Cardiac muscle cell (in vitro differentiated cells and primary cell): Measurements from ENCODE around the gene GLCCI1. TPM values are rescaled to one million over a fixed set of nuclear protein-coding genes. Genes with fewer than 3 reads are reported as not detected.

Experiments used
- DNase-seq, 2 donors: peaks; one replicate each; pipeline versions ENCODE4 v3.0.0 to v3.0.0-alpha.2; 2010 to 2017; ENCODE audit warnings: low read depth in 1 of 2, low spot score in 1 of 2
- H3K27ac ChIP-seq: fragments of 200-600 bp; sonication (generic); 2 replicates; pipeline ENCODE4 v1.5.1; 2016
- H3K27me3 ChIP-seq: fragments of 200-600 bp; sonication (generic); 2 replicates; pipeline ENCODE4 v1.6.0; 2016; ENCODE audit warnings: control low read depth
- H3K36me3 ChIP-seq: fragments of 200-600 bp; sonication (generic); 2 replicates; pipeline ENCODE4 v1.5.1; 2016; ENCODE audit warnings: control low read depth
- H3K4me1 ChIP-seq: fragments of 200-600 bp; sonication (generic); 2 replicates; pipeline ENCODE4 v1.8.1; 2017; ENCODE audit warnings: low read depth, mild to moderate bottlenecking, mixed run types
- H3K4me3 ChIP-seq: fragments of 200-600 bp; sonication (generic); 2 replicates; pipeline ENCODE4 v1.5.1; 2016; ENCODE audit warnings: mild to moderate bottlenecking
- H3K9me3 ChIP-seq: fragments of 200-600 bp; sonication (generic); 2 replicates; pipeline ENCODE4 v1.5.1; 2017; ENCODE audit warnings: low read depth, mild to moderate bottlenecking, control low read depth
- CTCF ChIP-seq: IDR thresholded peaks from 2 replicates; pipeline ENCODE4 v1.5.1; 2012; ENCODE audit warnings: low read depth, mild to moderate bottlenecking, low read length
- polyA plus RNA-seq: library from polyadenylated mRNA; unstranded; fragments of >200 nt; fragmentation: Nextera tagmentation; extraction: Ambion mirVana; gene quantifications from 2 replicates; pipeline ENCODE4 v1.2.1, GENCODE V29; 2016
- total RNA-seq: library from RNA; depleted of rRNA; stranded (reverse); fragments of >200 nt; gene quantifications from 2 replicates; pipeline ENCODE4 v1.2.3, GENCODE V29; 2016

Gene GLCCI1
- total and polyA plus RNA-seq, 2 experiments from 2014 or later: 8.6 to 16.4 TPM

GRCh38 chr7:7971308-7972040 lies 2.9 kb downstream of the GLCCI1 start:
- Histone ChIP-seq H3K4me1 (peaks cover 14% of the 10 kb centered on the region), H3K36me3 (no peaks in the 10 kb centered on the region), H3K27me3 (no peaks in the 10 kb centered on the region), H3K9me3 (no peaks in the 10 kb centered on the region), H3K4me3 (peak overlapping the region; percentile 69), H3K27ac (no peak overlapping the region)
- no peak for DNase-seq
- TF ChIP-seq CTCF: no peak

- H3K4me3 ChIP-seq: no peak overlapping the region
- no peaks in the 10 kb centered on the region for H3K9me3 ChIP-seq
- H3K27ac ChIP-seq: no peak overlapping the region
- H3K36me3 ChIP-seq: no peaks in the 10 kb centered on the region
- TF ChIP-seq CTCF: no peak
- H3K27me3 ChIP-seq: no peaks in the 10 kb centered on the region
- peaks cover 14% of the 10 kb centered on the region for H3K4me1 ChIP-seq
- no peak for DNase-seq
These were observed 3.5 kb downstream of the GLCCI1 start for GRCh38 chr7:7972128-7972527.

- H3K27me3 ChIP-seq: no peaks in the 10 kb centered on the region
- H3K36me3 ChIP-seq: no peaks in the 10 kb centered on the region
- TF ChIP-seq CTCF: no peak
- peaks cover 22% of the 10 kb centered on the region for H3K4me1 ChIP-seq
- H3K27ac ChIP-seq: no peak overlapping the region
- DNase-seq: no peak
- no peaks in the 10 kb centered on the region for H3K9me3 ChIP-seq
- no peak overlapping the region for H3K4me3 ChIP-seq
These were observed 4.5 kb downstream of the GLCCI1 start for GRCh38 chr7:7972922-7973594.

- no peaks in the 10 kb centered on the region for H3K9me3 ChIP-seq
- no peak overlapping the region for H3K27ac ChIP-seq
- no peak for DNase-seq
These were observed 8.1 kb downstream of the GLCCI1 start for GRCh38 chr7:7976677-7977076.

GRCh38 chr7:7977774-7978173 lies 9.2 kb downstream of the GLCCI1 start:
- Histone ChIP-seq H3K4me3 (no peak overlapping the region), H3K27ac (no peak overlapping the region), H3K36me3 (no peaks in the 10 kb centered on the region), H3K9me3 (no peaks in the 10 kb centered on the region), H3K4me1 (peaks cover 19% of the 10 kb centered on the region), H3K27me3 (no peaks in the 10 kb centered on the region)
- no peak for TF ChIP-seq CTCF
- peak in 1 of 2 donors; percentile 8 for DNase-seq

More at GRCh38 chr7:7976677-7977076, 8.1 kb downstream of the GLCCI1 start:
- Histone ChIP-seq H3K4me3 (no peak overlapping the region), H3K27me3 (no peaks in the 10 kb centered on the region), H3K36me3 (no peaks in the 10 kb centered on the region), H3K4me1 (peaks cover 24% of the 10 kb centered on the region)
- TF ChIP-seq CTCF: no peak
